HG02885 (cell line): ENCODE results near the gene TTLL3.

Experiments
- ATAC-seq: cut with Tn5 transposase; IDR thresholded peaks from one replicate; pipeline ENCODE4 v1.9.1; 2021; ENCODE audit warnings: mild to moderate bottlenecking; ENCODE audit not compliant: unreplicated experiment, poor library complexity

The TTLL3 gene

DNA sequence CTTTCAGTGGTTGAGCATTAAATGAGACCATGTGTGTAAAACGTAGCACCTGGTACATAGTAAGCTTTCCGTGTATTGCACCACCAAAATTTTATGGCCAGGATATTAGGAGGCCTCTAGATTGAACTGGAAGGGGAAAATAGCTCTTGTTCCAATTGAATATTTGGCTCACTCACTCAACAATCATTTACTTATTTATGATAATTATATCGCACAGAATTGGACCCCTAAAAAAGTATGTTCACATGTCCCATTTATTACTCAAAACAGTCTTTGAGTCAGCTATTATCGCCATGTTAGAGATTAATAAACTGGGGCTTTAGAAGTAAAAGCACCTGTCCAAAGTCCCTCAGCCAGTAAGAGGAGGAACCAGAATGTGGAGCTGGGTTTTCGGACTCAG lies 5.1 kb upstream of the TTLL3 start:
- ATAC-seq = no peak

DNA sequence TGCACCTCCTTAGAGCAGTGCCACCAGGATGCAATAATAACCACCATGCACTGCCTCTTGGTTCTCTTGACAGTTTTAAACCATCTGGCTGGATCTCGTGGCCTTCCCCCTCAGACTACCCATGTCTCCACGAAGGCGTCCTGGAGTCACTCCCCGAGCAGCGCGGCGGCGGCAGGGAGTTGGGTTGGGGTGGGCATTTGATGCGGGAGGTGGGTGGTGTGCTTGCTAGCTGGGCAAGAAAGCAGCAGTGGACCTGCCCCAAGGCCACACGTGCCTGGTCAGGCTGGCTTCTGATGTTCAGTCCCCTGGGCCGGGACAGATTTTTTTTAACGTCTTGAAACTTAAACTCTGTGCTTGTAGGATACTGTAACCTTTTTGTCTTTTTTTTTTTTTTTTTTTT lies 3.9 kb upstream of the TTLL3 start:
- no peak for ATAC-seq

DNA sequence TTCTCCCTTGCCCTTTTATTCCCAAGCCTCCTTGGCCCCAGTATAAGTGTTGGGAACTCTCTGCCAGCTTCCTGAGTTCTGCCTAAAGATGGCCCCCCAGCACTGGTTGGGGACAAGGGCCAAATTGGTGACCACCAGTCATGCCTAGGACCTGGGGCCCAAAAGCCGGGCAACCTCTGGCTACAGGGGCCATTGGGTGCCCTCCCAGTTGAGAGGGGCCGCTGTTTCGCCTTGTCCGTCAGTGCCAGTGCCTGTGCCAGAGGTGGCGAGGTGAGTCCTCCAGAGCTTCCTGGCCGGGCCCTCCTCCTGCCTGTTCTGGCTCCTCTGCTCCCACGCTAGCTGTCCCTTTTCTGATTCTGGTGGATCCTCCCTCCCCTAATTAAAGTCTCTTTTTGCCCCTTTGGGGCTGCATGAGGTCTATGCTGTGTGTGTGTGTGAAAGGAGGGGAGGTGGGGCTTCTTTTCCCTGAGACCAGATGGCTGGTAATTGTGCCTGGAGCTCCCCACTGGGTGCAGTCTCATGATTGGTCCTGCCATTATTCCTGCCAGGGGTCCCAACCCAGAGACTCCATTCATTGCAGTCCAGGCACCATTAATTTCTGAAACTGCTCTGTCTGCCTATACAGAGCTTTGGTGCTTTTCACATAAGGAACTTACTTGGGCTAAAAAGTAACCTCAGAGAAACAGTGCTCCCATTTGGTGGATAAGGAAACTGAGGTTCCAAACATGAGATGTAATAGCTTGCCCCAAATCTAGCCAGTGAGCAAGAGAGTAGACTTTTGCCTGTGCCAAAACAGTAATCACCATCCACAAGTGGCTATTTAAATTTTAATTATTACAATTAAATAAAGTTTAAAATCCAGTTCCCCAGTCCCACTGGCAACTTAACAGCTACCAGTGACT lies 3.1 kb upstream of the TTLL3 start:
- ATAC-seq = no peak

DNA sequence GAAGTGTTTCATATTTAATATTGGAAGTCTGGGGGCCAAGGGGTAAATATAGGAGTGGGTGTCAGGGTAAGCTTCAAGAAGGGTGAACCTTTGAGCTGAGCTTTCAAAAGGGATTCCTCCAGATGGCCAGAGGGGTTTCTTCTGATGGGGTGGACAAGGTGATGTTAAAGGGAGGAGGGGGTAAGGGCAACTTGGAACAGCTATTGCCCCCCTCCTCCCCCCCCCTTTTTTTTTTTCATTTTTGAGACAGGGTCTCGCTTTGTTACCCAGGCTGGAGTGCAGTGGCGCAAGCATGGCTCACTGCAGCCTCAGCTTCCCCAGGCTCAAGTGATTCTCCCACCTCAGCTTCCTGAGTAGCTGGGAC lies 2.1 kb upstream of the TTLL3 start:
- ATAC-seq = no peak

DNA sequence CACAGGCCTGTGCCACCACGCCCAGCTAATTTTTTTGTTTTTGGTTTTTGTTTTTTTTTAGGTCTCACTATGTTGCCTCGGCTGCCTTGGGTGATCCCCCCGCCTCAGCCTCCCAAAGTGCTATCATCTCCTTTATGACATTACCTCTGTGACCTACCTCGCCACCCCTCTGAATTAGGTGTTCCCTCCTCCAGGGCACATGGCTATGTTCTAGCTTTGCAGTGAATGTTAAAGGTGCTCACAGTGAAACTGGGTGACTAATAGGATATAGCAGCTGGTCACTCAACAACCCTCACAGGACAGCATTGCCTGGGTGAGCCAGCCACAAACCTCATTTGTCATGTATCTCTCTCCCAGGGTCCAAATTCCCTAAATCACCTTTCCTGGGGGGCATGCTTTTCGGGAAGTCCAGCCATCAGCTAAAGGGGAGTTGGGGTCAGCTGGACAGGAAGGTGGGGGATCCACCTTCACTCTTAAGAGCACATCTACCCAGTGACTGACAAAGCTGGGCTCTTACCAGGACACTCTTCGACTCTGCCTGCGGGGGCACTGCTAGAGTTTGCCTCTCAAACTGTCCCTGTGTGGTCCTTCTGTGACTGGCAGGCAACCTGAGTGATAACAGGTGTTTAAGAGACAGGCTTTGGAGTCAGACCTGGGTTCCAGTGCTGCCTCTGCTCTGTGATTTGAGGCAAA lies 1.6 kb upstream of the TTLL3 start:
- ATAC-seq = peak; percentile 55

DNA sequence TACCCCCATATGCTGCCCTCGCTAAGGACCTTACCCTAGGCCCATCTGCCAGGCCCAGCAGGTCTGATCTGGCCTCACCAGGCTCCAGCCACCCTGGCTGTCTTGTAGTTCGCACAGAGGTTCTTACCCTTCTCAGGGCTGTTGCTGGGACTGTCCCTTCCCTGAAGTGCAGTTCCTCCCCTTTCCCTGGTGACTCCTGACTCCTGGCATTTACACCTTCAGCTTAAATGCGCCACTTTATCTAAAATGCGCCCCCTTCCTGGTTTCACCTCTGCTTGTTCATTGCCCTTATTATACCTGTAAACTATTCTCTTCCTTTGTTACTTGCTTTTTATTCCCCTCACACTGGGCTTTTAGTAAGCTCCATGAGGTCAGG lies 835 bp upstream of the TTLL3 start:
- peak; percentile 31 for ATAC-seq

DNA sequence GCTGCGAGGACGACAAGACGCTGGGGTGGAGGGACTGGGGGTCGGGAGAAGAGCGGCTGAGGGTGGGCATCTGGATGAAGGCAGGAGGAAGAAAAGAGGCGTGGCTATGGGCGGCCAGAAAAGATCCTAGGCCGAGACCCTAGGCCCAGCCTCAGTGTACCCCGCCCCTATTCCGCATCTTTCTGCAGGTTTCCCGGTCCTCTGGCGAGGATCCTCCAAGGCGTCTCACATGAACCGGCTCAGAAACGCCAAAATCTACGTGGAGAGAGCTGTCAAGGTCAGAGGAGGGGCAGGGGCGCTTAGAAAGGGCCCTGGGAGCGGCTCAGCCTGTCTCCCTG lies 340 bp downstream of the TTLL3 start:
- ATAC-seq = no peak

DNA sequence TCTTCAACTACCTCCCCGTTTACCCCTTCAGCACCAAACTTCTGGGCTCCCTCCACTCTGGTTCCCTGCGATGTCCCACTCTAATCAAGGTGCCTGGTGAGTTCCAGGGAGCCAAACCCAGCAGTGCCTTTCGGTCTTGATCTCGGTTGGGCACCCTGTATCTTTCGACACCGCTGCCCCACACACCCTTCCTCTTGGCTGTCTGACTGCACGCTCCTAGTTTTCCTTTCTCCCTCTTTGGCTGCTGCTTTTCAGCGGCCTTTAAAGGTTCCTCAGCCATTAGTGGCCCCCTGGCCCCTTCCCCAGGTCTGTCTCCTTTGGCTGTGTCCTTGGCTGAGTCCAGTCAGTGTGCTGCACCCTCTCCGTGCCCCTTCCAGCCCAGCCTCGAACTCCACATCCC lies 784 bp downstream of the TTLL3 start:
- ATAC-seq = no peak

DNA sequence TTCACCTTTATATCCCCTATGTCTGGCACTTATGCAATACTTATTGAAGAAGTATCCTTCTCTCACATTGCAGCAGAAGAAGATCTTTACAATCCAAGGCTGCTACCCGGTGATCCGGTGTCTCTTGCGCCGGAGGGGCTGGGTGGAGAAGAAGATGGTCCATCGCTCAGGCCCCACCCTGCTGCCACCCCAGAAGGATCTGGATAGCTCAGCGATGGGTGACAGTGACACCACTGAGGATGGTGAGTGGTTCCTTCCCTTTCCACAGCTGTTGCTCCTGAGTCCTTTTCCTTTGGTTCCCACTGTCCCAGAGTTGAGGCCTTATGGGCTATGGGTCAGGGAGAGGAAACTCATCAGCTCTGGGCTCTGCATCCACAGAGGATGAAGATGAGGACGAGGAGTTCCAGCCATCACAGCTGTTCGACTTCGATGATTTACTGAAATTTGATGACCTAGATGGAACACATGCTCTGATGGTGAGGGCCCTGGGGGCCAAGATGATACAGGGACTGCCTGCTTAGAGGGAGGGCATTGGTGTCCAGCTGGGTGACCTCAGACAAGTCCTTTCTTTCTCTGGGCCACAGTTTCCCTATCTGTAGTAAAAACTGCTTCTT lies 2.9 kb downstream of the TTLL3 start:
- ATAC-seq = no peak

DNA sequence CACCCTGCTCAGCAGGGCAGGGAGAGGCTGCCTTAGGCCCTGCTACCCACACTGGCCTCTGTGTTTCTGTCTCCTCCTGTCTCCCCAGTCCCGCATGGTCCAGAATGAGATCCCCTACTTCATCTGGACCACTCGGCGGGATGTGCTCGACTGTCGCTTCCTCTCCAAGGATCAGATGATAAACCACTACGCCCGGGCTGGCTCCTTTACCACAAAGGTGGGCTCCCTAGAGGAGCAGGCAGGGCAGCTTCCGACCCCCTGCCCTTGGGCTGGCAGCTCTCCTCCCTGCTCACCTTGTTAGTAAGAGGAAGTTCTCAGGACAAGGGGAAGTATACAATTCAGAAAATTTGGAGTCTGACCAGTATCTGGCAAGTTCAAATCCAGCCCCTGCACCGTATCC lies 5.9 kb downstream of the TTLL3 start:
- no peak for ATAC-seq

DNA sequence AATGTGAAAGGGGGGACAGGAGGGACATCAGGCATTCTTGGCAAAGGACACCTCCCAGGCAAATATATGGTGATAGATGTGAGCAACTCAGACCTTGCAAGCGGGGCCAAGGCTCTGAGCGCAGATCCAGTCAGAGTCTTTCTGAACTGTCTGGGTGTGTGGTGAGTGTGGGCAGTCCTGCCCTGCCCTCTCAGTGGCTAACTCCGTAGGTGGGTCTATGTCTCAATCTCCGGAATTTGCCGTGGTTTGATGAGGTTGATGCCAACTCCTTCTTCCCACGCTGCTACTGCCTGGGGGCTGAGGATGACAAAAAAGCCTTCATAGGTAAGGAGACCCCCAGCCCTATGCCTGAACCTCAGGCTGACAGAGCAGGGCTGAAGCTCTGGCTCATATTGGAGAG lies 7.4 kb downstream of the TTLL3 start:
- ATAC-seq = no peak

DNA sequence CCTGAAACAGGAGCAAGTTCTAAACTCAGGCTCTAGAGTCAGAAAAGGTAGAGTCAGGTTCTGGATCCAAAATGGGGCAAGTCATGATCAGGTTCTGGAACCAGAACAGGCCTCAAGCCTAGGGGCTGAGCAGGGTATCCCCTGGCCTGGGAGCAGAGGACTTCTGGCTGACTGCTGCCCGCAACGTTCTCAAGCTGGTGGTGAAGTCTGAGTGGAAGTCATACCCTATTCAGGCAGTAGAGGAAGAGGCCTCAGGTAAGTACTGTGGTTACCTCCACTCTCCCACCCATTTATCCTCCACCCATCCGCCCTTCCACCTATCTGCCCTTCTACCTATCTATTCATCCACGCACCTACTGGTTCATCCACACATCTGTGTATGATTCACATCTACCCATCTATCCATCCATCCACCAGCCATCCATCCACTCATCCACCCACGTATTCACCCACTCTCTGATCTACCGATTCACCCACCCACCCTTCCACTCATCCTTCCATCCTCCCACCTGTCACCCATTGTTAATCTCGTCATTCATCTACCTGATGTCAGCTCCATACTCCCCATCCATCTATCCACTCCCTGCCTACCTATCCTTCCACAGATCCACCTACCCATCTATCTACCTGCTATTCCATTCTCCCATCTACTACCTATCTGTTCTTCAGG lies 8.7 kb downstream of the TTLL3 start:
- no peak for ATAC-seq

DNA sequence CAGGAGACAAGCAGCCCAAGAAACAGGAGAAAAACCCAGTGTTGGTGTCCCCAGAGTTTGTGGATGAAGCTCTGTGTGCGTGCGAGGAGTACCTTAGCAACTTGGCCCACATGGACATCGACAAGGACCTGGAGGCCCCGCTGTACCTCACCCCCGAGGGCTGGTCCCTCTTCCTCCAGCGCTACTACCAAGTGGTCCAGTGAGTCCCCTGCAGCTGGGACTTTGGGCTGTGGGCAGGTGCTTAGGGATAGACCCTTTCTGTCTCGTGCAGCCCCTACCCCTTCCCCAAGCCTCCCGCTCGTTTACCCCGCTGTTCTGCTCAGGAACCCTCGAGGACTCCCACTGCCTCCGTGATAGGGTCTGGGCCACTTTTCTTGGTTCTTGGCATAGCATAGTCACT lies 10.5 kb downstream of the TTLL3 start:
- ATAC-seq = no peak

DNA sequence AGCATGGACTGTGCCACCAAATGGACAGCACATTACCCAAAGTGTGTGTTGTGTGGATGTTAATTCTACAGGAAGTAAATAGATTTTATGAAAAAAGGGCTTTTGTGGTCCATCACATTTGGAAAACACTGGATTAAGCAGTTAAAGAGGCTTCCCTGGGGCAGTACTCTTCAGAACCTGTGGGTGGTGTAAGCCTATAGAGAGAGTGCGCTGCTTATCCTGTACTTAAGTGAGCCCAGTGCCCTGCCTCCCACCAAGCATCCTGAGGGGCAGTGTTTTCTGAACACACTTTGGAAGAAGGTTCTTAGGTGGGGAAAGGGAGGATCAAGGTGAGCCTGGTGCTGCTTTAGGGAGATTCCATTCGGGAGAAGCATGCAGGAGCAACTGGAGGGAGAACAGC lies 10.9 kb downstream of the TTLL3 start:
- no peak for ATAC-seq

DNA sequence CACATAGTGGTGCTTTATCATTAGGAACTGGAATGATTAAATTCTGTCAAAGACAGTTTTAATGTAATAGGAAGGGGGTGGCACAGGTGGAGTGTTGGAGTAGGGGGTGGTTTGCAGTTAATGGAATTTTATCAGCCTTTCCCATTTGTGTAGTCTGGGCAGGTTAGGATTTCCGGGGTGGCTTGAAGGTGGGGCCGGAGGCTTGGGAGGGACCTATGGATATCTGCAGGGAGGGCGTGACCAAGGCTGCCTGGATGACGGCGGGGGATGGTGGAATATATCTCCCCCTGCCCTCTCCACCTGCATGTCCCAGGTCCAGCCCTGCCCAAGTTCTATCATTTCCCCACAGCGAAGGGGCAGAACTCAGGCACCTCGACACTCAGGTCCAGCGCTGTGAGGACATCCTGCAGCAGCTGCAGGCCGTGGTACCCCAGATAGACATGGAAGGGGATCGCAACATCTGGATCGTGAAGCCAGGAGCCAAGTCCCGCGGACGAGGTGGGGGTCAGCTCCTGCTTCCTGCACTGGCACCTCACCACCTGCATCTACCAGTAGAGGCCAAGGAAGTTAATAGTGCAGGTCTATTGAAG lies 15.5 kb downstream of the TTLL3 start:
- ATAC-seq = no peak

DNA sequence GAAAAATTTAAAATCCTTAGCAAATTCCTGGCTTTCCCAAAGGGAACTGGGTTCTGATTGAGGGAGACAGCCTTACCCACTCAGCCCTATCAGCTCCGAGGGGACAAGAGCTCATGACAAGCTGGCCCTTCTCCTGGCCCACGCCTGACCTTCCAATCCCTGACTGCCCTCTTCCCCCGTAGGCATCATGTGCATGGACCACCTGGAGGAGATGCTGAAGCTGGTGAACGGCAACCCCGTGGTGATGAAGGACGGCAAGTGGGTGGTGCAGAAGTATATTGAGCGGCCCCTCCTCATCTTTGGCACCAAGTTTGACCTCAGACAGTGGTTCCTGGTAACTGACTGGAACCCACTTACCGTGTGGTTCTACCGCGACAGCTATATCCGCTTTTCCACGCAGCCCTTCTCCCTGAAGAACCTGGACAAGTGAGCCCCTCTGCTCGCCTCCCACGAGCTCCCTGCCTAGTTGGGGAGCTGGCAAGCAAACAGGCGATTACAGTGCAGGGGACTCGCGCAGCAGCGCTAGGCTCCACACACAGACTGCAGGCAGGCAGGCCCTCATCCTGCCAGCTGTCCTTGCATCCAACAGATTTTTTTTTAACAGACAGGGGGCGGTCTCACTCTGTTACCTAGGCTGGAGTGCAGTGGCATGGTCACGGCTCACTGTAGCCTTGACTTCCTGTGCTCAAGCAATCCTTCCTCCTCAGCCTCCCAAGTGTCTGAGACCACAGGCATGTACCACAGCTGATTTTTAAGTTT lies 16.9 kb downstream of the TTLL3 start:
- no peak for ATAC-seq

DNA sequence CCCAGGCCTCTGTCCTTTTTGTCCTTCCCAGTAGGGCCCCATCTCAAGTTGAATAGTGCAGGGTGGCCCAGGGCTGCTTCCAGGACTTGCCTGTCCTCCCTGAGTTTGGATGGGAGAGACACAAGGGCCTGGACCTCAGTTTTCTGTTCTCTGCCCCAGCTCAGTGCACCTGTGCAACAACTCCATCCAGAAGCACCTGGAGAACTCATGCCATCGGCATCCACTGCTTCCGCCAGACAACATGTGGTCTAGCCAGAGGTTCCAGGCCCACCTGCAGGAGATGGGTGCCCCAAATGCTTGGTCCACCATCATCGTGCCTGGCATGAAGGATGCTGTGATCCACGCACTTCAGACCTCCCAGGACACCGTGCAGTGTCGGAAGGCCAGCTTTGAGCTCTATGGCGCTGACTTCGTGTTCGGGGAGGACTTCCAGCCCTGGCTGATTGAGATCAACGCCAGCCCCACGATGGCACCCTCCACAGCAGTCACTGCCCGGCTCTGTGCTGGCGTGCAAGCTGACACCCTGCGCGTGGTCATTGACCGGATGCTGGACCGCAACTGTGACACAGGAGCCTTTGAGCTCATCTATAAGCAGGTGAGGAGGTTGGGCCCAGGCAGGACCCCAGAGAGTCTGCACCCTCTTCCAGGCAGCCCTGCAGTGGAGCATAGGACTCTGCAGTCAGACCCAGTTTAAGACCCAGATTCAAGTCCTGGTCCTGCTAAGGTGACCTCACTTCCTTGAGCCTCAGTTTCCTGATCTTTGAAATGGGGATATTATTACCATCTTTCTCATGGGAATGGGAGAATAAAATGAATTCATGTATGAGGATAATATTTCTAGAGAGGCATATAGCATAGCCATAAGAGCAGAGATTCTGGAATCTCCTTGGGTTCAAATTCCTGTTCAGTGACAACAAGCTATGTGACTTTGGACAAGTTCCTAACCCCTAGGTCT lies 19.0 kb downstream of the TTLL3 start:
- ATAC-seq = no peak

DNA sequence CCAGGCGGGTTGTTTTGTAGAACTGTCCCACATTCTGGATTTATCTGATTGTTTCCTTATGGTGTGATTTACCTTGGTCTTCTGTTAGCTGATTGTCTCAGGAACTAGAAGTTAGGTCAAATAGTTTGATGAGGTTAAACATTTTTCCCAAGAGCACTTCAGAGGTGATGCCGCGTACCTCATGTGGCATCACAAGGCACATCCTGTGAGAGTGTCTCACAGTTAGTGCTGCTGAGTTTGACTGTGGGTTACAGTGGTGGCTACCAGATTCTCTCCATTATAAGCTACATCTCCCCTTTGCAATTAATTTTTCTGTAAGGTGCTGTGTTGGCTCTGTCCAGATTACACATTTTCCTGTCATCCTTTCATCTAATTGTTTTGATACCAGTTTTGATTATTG lies 21.2 kb downstream of the TTLL3 start:
- ATAC-seq = no peak

DNA sequence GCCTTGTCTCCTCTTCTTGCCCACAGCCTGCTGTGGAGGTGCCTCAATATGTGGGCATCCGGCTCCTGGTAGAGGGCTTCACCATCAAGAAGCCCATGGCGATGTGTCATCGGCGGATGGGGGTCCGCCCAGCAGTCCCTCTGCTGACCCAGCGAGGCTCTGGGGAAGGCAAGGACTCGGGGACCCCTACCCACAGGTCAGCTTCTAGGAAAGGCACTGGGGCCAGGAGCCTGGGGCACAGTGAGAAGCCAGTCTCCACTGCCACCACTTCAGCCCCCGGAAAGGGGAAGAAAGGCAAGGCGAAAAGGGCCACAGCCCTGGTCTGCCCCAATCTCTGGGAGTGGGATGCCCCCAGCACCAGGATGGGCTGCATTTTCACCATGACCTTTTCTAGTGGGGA lies 23.0 kb downstream of the TTLL3 start:
- no peak for ATAC-seq
